Fibroblast of peridontal ligament (primary cell): ENCODE measurements around the gene THAP10.
"Not testable (repeated sequence)": the region's sequence is repeated elsewhere in the genome, so short reads cannot be mapped to it uniquely, and the experiment has no call there.

Source experiments
- DNase-seq: peaks from one replicate; pipeline ENCODE4 v3.0.0-alpha.2; 2010; ENCODE audit errors: extremely low read depth

The THAP10 gene

DNA sequence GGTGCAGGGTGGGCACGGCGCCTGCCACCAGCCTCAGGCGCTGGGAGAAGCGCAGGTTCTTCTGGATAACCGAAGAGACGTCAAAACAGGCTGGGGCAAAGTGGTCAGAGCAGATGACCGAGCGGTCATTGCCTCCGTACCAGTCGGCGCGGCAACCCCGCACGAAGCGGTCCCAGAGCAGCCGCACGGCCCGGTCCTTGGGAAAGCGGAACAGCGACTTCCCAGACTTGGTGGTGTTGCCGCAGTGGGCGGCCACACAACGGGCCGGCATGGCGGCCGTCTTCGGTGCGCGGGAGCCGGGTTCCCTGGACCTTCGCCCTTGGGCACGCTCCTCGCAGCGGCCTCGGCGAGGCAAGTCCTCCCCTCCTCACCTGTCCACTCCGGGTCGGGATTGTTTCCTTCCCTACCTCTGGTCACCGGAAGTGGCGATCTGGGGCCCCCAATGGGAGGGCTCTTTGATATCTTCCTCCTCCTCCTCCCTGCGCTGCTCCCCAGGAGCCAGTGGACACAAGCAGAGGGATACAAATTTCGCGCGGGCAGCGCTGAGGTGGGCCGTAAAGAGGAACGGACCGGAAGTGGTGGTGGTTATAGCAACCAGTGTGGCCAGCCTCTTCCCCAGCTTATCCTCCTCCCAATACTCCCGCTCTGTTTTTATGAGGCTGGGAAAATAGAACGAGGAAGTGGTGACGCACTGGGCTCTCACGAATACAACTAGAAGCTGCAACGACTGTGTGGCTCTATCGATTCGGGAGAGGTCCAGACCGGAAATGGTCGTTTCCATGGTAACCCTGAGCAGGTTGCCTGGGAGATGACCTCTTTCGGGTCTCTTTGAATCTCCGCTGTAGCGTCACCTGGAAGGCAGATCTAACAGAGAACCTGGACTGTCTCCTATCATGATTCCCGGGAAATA lies at the start of gene THAP10, which contains the start of gene LRRC49:
THAP10 (minus strand) TSS at position 432 of the 910 bp plus-strand sequence; CDS start at position 271, 161 bp downstream.
LRRC49 (plus strand) TSS at position 825 of the 910 bp plus-strand sequence; CDS start at position 894, 69 bp downstream.
- DNase-seq, result peak; percentile 97

DNA sequence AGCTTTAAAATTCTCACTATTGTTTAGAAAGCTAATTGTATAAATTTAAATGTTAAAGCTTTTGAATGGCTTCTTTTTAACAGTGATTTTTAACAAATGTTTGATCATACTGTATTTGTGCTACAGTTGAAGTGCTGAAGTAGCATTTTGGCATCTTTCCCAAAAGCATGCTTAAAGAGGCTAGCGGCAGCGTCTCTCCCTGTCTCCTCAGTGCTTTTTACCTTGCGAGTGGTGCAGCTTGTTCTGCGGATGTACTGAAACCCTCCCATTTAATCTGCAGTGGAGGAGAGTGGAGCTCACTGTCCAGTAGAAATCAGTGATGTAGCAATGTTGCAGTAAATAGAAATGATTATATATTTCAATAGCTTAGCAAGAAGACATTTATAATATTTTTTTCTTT lies 44.1 kb upstream of the THAP10 start:
- peak; percentile 22 for DNase-seq

DNA sequence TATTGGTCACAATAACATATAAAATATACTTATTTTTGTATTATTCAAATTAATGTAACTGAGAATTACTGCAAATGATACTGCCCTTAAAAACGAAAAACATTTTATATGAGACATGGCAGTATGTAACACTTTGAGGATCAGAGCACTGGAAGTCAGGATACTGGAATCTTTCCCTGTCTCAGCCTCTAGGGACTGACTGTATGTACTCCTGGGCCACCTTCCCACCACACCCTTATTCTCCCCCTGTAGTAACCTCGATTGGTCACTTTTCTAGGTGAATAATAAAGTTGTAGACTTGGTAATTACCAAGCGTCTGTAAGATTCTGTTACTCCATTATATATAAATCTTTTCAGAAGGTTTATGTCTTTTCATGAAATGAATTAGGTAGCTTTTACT lies 43.4 kb upstream of the THAP10 start:
- DNase-seq, result no peak

DNA sequence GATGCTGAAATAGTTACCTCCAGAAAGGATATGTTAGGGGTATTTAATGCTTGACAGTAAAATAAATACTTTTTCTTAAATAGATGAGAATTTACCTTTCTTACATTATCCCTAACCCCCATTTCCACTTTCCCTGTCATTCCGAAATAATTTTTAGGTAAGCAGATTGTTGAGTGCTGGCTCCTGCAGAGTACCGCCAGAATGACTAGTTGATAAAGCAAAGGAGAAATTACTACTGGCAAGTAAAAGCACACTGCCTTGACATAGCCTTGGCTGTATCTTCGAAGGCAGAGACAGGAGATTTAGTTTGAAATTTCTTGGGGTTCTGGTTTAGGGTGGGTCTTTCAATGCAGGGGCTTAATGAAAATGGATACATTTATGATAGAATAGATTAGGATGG lies 41.2 kb upstream of the THAP10 start:
- no peak for DNase-seq

DNA sequence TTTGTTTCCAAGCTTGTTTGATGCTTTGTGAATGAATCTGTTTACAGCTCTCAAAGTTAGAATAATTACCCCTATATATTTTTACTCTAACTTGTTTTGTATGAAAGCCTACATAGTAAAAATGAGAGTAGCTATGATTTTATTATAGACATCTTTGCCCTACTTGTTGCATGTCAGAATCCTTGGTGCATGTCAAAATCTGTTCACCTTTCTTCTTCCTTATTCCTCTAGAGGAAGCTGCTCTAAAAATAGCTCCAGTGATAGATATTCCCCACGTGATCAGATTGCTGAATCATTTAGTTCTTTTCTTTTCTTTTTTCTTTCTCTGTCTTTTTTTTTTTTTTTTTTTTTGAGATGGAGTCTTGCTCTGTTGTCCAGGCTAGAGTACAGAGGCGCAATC lies 40.2 kb upstream of the THAP10 start:
- no peak for DNase-seq

DNA sequence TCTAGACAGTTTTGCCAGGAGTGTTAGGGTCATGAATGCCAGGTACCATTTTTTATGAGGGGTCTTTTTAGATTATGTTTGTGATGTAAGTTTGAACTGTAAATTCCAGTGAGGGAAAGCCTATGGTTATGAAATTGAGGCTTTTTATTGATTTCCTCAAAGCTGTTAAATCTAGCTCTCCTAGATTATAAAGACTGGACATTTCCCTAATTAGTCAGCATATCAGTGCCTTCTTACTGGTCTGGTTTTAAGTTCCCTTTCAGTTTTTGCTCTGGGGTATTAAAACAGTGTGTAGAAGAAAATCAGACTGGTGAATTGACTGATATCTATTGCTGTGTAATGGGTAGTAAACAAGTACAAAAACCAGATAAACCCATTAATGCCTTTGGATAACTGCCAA lies 39.6 kb upstream of the THAP10 start:
- DNase-seq, result no peak

DNA sequence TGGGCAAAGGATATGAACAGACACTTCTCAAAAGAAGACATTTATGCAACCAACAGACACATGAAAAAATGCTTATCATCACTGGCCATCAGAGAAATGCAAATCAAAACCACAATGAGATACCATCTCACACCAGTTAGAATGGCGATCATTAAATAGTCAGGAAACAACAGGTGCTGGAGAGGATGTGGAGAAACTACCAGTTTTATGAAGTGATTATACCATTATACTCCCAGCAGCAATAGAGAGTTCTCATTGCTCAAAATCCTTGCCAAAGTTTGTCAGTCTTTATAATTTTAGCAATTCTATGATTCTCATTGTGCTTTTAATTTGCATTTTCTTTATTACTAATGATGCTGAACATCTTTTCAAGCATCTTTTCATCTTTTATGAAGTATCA lies 34.7 kb upstream of the THAP10 start:
- not testable (repeated sequence) for DNase-seq

DNA sequence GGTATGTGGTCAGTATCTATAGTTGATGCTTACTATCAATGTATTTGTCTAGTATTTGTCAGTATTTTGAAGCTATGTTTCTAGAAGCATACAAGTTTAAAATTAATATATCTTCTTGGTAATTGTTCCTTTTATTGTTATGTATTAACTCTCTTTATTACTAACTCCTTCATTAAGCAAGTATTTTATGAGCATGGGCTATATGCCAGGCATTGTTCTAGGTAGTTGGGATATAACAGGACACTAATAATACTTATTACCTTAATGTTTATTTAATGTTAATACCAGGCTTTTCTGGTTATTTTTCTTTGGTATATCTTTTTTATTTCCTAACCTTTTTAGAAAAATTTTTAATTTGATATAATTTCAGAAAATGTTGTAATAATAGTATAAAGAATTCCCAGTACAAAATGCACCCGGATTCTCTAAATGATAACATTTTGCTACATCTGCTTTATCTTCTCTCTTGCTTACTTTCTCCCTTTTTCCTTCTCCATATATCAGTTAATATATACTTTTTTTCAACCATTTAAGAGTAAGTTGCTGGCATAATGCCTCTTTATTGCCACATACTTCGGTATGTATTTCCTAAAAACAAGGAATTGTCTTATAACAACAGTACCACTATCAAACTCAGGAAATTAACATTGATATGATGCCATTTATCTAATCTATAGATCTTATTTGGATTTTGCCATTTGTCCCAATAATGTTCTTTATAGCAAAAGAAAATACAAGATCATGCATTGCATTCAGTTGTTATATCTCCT lies 31.3 kb upstream of the THAP10 start:
- DNase-seq, result peak; percentile 22

DNA sequence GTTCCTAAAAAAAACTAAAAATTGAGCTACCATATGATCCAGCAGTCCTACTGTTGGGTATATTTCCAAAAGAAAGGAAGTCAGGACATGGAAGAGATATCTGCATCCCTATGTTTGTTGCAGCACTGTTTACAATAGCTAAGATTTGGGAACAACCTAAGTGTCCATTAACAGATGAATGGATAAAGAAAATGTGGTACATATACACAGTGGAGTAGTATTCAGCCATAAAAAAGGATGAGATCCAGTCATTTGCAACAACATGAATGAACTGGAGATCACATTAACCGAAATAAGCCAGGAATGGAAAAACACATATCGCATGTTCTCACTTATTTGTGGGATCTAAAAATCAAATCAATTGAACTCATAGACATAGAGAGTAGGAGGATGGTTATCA lies 29.9 kb upstream of the THAP10 start:
- DNase-seq, result no peak

DNA sequence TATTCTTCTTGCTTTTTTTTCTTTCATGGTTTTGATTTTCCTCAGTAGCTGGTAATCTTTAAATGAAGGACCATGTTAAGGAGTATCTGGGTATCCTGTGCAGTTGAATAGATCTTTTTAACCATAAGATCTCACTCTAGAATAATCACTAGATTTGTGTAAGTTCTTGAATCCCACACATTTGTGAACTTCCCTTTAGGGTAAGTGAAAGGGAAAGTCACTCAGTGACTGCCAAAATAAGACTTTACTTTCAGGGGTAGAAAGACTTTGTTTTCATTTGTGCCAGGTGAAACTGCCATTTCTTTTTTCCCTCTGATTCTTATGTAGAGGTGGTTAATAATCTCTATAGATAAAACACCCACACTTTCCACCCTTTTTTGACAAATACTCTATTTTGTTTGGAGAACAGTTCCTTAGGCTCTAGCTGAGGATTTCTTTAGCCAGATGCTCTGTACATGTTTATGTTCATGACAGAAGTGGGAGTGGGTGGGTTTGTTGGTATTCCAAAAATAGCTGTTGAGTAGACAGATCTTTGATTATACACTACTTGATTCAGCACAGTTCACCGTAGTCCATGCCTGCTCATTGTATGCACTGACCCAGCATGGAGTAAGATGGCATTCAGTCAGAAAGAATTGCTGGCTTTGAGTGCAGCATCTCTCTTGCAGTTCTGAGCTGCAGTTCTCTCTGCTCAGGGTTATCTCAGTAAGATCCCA lies 28.9 kb upstream of the THAP10 start:
- DNase-seq, result peak; percentile 23

DNA sequence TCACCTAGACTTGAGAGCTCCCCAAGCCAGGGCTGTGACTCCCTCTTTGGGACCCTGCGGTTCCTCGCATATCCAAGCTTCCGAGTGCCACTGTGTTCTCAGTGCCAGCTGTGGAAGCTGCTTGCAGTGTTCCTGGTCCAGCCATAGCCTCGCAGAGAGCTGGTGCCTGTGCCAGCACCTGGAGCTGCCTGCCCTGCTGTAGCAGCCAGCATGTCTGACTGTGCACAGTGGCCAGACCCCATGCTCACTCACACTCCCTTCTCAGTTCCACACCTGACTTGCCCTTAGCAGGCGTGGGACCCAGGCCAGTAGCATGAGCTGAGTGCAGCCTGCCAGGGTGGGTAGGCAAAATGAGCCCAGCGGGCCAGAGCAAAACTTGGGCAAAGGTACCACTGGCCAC lies 25.7 kb upstream of the THAP10 start:
- DNase-seq, result no peak

DNA sequence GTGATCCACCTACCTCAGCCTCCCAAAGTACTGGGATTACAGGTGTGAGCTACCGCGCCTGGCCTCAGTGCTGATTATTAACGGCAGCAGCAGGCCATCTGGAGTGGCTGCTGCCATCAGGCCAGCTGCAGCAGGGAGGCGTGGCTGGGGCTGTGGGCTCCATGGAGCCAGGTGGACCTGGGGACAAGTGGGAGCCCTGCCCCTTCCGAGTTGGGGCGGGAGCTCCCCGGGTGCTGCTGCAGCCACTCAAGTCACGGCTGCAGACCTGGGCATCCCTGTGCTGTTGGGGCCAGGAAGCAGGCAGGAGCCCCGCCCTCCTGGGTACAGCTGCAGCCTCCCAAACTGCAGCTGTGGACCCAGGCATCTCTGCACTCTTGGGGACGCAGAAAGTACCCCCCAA lies 24.3 kb upstream of the THAP10 start:
- DNase-seq, result no peak

DNA sequence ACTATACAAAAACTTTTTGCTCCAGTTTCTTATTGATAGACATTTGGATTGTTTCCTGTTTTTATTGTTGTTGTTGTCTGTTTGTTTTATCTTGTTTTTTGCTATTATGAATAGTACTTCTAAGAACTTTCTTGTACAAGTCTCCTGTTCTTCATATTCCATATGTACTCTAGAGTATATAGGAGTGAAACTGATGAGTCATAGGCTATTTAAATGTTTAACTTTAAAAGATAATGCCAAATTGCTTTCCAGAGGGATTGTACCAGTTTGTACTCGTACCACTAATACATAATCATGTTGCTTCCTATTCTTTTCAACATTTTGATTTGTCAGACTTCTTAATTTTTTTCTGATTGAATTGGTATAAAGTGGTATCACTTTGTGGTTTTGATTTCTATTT lies 20.0 kb upstream of the THAP10 start:
- no peak for DNase-seq

DNA sequence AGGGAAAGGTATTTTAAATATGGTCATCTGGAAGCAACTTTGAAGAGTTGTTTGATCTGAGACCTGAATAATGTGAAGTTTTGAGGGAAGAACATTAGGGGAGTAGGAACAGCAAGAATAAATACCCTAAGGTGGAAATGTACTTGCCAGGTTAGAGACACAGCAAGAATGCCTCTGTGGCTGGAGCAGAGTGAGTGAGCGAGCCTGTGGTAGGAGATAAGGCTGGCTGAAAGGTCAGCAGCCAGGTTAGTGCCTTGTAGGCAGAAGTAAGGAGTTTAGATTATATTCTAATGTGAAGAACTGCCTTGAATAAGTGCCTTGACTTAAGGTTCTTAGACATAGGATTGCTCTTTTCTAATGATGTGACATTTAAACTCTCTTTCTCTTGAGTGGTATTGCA lies 18.7 kb upstream of the THAP10 start:
- DNase-seq, result no peak

DNA sequence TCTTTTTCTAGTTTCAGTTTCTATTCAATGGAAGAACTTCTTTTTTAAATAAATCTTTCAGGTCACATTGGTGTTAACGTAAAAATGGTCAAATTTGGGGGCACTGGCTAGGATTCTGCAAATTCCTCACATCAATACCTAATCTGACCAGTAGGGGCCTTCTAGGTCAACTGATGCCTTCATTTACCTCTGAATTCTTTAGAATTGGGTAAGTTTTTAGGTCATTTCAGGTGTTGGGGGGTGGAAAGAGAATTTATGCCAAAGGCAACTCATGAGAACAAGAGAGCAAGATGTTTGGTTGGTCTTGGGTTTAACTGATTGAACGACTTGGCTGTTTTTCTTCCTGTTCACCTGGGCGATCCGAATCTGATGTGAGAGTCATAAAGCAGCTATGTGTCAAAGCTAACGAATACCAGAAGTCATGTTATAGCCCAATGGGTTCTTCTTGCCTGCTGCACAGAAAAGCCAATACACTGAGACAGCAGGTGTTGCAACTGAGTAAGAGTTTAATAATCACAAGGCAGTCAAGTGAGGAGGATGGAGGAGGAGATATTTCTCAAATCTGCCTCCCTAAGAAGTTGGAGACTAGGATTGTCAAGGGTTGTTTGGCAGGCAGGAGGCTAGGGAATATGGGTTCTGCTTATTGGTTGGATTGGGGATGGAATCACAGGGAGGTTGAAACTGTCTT lies 15.7 kb upstream of the THAP10 start:
- no peak for DNase-seq

DNA sequence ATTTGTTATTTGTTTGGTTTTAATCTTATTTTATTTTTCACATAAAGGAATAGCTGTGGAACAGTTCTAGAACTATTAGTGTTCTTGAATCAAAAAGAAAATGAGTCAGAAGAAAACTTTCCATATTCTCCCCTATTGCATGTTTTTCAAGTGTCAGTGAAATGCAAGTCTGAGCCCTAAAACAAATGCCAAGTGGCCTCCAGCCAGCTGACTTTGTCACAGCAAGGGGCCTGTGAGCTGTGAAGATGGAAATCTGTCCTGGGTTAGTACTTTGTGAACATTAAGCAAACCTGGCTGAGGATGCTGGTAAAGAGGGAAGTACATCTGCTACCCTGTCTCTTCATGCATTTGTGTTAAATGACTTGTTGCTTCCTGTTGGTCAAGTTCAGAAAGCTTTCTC lies 14.6 kb upstream of the THAP10 start:
- DNase-seq, result peak; percentile 42

DNA sequence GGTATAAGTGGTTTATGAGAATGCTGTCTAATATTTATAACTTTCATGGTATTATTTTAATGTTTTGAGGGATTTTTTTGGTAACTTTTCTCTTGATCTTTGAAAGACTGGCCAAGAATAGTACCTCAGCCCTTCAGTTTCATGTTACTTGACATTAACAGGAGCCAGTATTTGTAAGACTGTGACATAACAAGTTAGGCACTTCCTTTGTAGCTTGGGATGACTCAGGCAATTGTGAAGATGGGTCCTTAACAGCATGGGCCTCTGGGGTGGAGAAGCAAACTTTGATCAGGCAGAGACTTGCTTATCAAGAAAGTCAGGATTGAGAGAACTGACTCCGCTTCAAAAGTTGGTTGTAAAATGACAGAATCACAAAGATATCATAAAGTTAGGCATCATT lies 9.9 kb upstream of the THAP10 start:
- peak; percentile 79 for DNase-seq

DNA sequence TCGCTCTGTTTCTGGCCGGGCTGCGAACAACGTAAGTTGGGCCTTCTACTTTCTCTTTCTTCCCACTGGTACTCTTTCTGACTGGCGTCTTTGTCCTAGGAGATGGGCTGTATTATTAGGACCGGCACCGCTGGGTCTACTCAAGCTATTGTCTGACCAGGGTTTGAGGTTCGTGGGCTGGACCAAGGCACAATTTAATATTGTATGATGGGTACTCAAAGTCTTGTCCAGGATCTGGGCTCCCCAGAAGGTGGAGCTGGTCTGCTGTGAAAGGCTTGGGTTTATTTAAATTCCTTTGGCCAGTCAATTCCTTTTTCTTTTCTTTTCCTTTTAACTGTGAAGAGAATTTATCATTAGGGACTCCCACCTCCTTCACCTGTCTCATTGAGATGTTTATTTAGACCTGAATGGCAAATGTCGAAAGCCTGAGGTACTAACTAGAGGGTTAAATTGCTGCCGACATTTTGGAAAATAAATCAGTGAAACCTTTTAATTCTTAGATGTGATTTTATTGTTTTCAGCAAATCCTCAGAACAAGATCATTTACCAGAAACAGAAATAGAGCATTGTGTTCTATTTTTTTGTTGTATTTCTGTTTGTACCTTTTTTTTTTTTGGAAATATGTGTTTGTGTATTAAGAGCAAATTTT lies 803 bp upstream of the THAP10 start:
- peak; percentile 81 for DNase-seq

DNA sequence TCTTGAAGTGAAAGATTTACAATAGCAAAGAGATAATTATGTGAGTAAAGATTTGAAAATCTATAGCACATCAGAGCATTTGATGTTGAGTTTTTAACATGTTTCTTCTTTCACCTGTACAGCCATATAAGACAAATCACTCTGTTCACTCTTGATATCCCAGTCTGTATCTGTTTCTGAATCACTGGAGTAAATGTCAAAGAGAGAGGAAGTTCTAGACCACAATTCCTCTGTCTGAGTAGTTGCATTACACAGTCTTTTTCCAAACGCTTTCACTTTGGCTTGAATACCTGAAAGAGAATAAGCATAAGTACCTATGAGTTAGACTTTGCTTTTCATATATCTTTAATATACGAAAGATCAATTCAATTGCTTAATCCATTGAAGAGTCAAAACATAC lies 9.9 kb downstream of the THAP10 start:
- no peak for DNase-seq

DNA sequence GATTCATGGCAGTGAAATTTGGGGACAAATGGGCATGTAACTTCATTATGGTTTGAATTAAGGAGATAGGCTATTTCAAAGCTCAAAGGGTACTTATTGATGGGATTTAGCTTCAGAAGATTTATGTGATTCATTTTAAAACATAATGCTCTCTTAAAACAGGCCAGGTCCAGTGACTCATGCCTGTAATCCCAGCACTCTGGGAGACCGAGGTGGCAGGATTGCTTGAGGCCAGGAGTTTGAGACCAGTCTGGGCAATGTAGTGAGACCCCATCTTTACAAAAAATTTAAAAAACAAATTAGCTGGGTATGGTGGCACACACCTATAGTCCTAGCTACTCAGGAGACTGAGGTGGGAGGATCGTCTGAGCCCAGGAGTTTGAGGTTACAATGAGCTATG lies 11.5 kb downstream of the THAP10 start:
- peak; percentile 34 for DNase-seq

DNA sequence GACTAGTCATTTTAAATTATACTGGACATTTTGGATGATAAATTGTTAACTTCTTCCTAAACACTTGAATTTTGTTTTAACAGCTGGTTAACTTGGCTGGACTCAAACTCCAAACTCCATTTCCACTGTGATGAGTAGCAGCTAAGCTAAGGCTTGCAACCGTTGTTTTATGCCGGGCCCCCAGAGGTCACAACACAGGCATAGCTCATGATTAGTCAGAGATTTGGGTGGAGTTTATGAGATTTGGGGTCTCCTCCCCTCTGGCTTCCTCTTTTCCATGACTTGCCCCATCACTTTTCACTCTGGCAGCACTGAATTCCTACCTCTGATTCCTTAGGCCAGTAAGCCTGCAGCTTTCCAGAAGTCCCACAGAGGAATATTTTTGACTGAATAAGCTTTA lies 12.8 kb downstream of the THAP10 start:
- DNase-seq, result peak; percentile 79
